GM23338 (cell line): ENCODE measurements around the gene ELMOD2. TPM values are rescaled to one million over a fixed set of nuclear protein-coding genes. Genes with fewer than 3 reads are reported as not detected.

Experiments used
- ATAC-seq: fragments of 200-7000 bp; cut with Tn5 transposase; 3 replicates; pipeline ENCODE4 v1.9.1; 2020
- DNase-seq: peaks from one replicate; pipeline ENCODE4 v3.0.0-alpha.2; 2015; ENCODE audit warnings: low spot score
- H2AFZ ChIP-seq: fragments of 200-600 bp; sonication (generic); 2 replicates; pipeline ENCODE4 v1.8.0; 2016; ENCODE audit warnings: antibody characterized with exemption, mild to moderate bottlenecking, moderate library complexity
- H3F3A ChIP-seq: fragments of 200-600 bp; sonication (generic); replicated peaks from 2 replicates; pipeline ENCODE4 v1.8.0; 2017; ENCODE audit warnings: antibody characterized with exemption, mixed run types, low read depth
- H3K27ac ChIP-seq: fragments of 200-600 bp; sonication (generic); 2 replicates; pipeline ENCODE4 v1.6.1; 2016; ENCODE audit warnings: low read depth
- H3K27me3 ChIP-seq: fragments of 200-600 bp; sonication (generic); 2 replicates; pipeline ENCODE4 v1.8.0; 2016; ENCODE audit warnings: mild to moderate bottlenecking, mixed run types, moderate library complexity; ENCODE audit not compliant: insufficient read depth
- H3K36me3 ChIP-seq: fragments of 200-600 bp; sonication (generic); 2 replicates; pipeline ENCODE4 v1.8.0; 2016; ENCODE audit warnings: mild to moderate bottlenecking; ENCODE audit not compliant: insufficient read depth
- H3K4me1 ChIP-seq: fragments of 200-600 bp; sonication (generic); 2 replicates; pipeline ENCODE4 v1.8.0; 2016; ENCODE audit warnings: mild to moderate bottlenecking, moderate library complexity; ENCODE audit not compliant: insufficient read depth
- H3K4me2 ChIP-seq: fragments of 200-600 bp; sonication (generic); 2 replicates; pipeline ENCODE4 v1.7.1; 2017; ENCODE audit warnings: mixed run types
- H3K4me3 ChIP-seq: fragments of 200-600 bp; sonication (generic); 2 replicates; pipeline ENCODE4 v1.6.1; 2016; ENCODE audit warnings: mixed run types
- H3K79me2 ChIP-seq: fragments of 200-600 bp; sonication (generic); replicated peaks from 2 replicates; pipeline ENCODE4 v1.8.0; 2017; ENCODE audit warnings: mild to moderate bottlenecking; ENCODE audit not compliant: insufficient read depth
- H3K9me2 ChIP-seq: fragments of 200-600 bp; sonication (generic); 2 replicates; pipeline ENCODE4 v1.8.0; 2017; ENCODE audit not compliant: insufficient read depth
- H4K20me1 ChIP-seq: fragments of 200-600 bp; sonication (generic); replicated peaks from 2 replicates; pipeline ENCODE4 v1.8.0; 2017; ENCODE audit warnings: mild to moderate bottlenecking; ENCODE audit not compliant: insufficient read depth
- H3K27ac Mint-ChIP-seq: 2 replicates; pipeline ENCODE4 v1.8.0; 2020; ENCODE audit warnings: inconsistent platforms, mild to moderate bottlenecking, moderate library complexity, mixed read lengths
- H3K27me3 Mint-ChIP-seq: 3 replicates; pipeline ENCODE4 v1.8.0; 2022; ENCODE audit warnings: low read depth, mild to moderate bottlenecking, moderate library complexity, mixed read lengths, inconsistent platforms; ENCODE audit not compliant: insufficient read depth, poor library complexity
- H3K36me3 Mint-ChIP-seq: 3 replicates; pipeline ENCODE4 v1.8.0; 2021; ENCODE audit warnings: low read depth, mild to moderate bottlenecking, inconsistent platforms, moderate library complexity, mixed read lengths
- H3K4me1 Mint-ChIP-seq: 3 replicates; pipeline ENCODE4 v1.8.0; 2020; ENCODE audit warnings: mild to moderate bottlenecking, inconsistent platforms, mixed read lengths
- H3K4me3 Mint-ChIP-seq: 3 replicates; pipeline ENCODE4 v1.8.0; 2021; ENCODE audit warnings: moderate library complexity, mild to moderate bottlenecking, inconsistent platforms, mixed read lengths
- H3K9me3 Mint-ChIP-seq: 3 replicates; pipeline ENCODE4 v1.8.0; 2020; ENCODE audit warnings: moderate library complexity, mild to moderate bottlenecking, inconsistent platforms, mixed read lengths
- CREB1 ChIP-seq: fragments of 250-450 bp; sonication (Bioruptor Pico); IDR thresholded peaks from 2 replicates; pipeline ENCODE4 v1.5.0; 2020; ENCODE audit warnings: low read depth, mild to moderate bottlenecking, moderate library complexity
- CTCF ChIP-seq, 2 experiments: fragments of 200-600 bp in 1 of 2; sonication (generic) in 1 of 2; conservative IDR thresholded peaks; 2 replicates each; pipeline versions ENCODE4 v1.5.1 to v1.6.1; 2016 to 2017; ENCODE audit warnings: antibody characterized with exemption in 2 of 2, low read depth in 2 of 2, mild to moderate bottlenecking in 2 of 2, moderate library complexity in 1 of 2
- ETS1 ChIP-seq: IDR thresholded peaks from 2 replicates; pipeline ENCODE4 v1.6.1; 2016; ENCODE audit warnings: antibody characterized with exemption
- EZH2 ChIP-seq: fragments of 200-600 bp; sonication (generic); IDR thresholded peaks from one replicate; pipeline ENCODE4 v1.8.0; 2017; ENCODE audit warnings: antibody characterized with exemption, mild to moderate bottlenecking, low read depth; ENCODE audit not compliant: unreplicated experiment
- EZH2phosphoT487 ChIP-seq: fragments of 200-600 bp; sonication (generic); IDR thresholded peaks from one replicate; pipeline ENCODE4 v1.8.1; 2018; ENCODE audit warnings: antibody characterized with exemption; ENCODE audit not compliant: unreplicated experiment
- NANOG ChIP-seq: IDR thresholded peaks from 2 replicates; pipeline ENCODE4 v1.6.1; 2016; ENCODE audit warnings: antibody characterized with exemption, borderline replicate concordance
- POLR2AphosphoS5 ChIP-seq: IDR thresholded peaks from 2 replicates; pipeline ENCODE4 v1.6.1; 2016; ENCODE audit warnings: antibody characterized with exemption, low read depth
- REST ChIP-seq: IDR thresholded peaks from one replicate; pipeline ENCODE4 v1.6.1; 2018; ENCODE audit warnings: antibody characterized with exemption; ENCODE audit not compliant: unreplicated experiment
- ZNF114 ChIP-seq: fragments of 250-450 bp; sonication (Bioruptor Pico); IDR thresholded peaks from 2 replicates; pipeline ENCODE4 v1.5.0; 2020; ENCODE audit warnings: mild to moderate bottlenecking, moderate library complexity
- ZNF331 ChIP-seq: fragments of 250-450 bp; sonication (Bioruptor Pico); IDR thresholded peaks from 2 replicates; pipeline ENCODE4 v1.5.0; 2020; ENCODE audit warnings: low read depth, mild to moderate bottlenecking, moderate library complexity
- polyA plus RNA-seq: library from polyadenylated mRNA; unstranded; fragments of >200 nt; fragmentation: Nextera tagmentation; extraction: Ambion mirVana; gene quantifications from 2 replicates; pipeline ENCODE4 v1.2.1, GENCODE V29; 2016
- total RNA-seq: library from RNA; depleted of rRNA; stranded (reverse); fragments of >200 nt; shearing (Covaris generic); gene quantifications from 2 replicates; pipeline ENCODE4 v1.2.3, GENCODE V29; 2014

The ELMOD2 gene
- total and polyA plus RNA-seq, 2 experiments from 2014 or later: 17.9 to 28.9 TPM

GRCh38 chr4:140523857-140524742, at the start of gene ELMOD2 (continued):
- TF ChIP-seq ETS1 (0 out of 2 replicates have a peak, but pooled peaks have one; percentile 61), ZNF331 (CRISPR knock-in tag) (no peak)

GRCh38 chr4:140483445-140483844, 40.5 kb upstream of the ELMOD2 start:
- H3K4me3 Mint-ChIP-seq: no peak overlapping the region
- no peak overlapping the region for H2AFZ ChIP-seq
- no peak overlapping the region for H3K27ac Mint-ChIP-seq
- DNase-seq: no peak
- H3K4me2 ChIP-seq: no peak overlapping the region
- no peaks in the 10 kb centered on the region for H3K79me2 ChIP-seq
- no peaks in the 10 kb centered on the region for H3F3A ChIP-seq
- no peaks in the 10 kb centered on the region for H3K27me3 ChIP-seq
- H3K9me2 ChIP-seq: no peaks in the 10 kb centered on the region
- no peaks in the 10 kb centered on the region for H3K36me3 ChIP-seq
- no peaks in the 10 kb centered on the region for H3K4me1 ChIP-seq
- H3K36me3 Mint-ChIP-seq: no peaks in the 10 kb centered on the region; the same call in 2 of the 3 replicates
- no peaks in the 10 kb centered on the region for H4K20me1 ChIP-seq
- ATAC-seq: no peak
- H3K9me3 Mint-ChIP-seq: peaks cover 7% of the 10 kb centered on the region; the same call in 2 of the 3 replicates
- no peak overlapping the region for H3K4me3 ChIP-seq
- H3K27ac ChIP-seq: no peak overlapping the region
- H3K4me1 Mint-ChIP-seq: peaks cover 2% of the 10 kb centered on the region; the same call in 1 of the 3 replicates
- H3K27me3 Mint-ChIP-seq: no peaks in the 10 kb centered on the region
- TF ChIP-seq ZNF114 (CRISPR knock-in tag): no peak
- TF ChIP-seq CREB1: no peak
- no peak for TF ChIP-seq ETS1
- no peak for TF ChIP-seq EZH2phosphoT487
- no peak for TF ChIP-seq POLR2AphosphoS5
- no peak for TF ChIP-seq REST
- TF ChIP-seq CTCF (conservative IDR thresholded peaks at IDR 0.05; ENCODE audit: low read depth in 2 of 2): no peak
- no peak for TF ChIP-seq NANOG
- no peak for TF ChIP-seq ZNF331 (CRISPR knock-in tag)
- TF ChIP-seq EZH2: no peak
